ENCODE data around the gene FOXP1. TPM values are rescaled to one million over a fixed set of nuclear protein-coding genes. Genes with fewer than 3 reads are reported as not detected.

FOXP1 gene
- total RNA-seq, 1 experiment from 2014 or later, result 2.9 TPM

DNA sequence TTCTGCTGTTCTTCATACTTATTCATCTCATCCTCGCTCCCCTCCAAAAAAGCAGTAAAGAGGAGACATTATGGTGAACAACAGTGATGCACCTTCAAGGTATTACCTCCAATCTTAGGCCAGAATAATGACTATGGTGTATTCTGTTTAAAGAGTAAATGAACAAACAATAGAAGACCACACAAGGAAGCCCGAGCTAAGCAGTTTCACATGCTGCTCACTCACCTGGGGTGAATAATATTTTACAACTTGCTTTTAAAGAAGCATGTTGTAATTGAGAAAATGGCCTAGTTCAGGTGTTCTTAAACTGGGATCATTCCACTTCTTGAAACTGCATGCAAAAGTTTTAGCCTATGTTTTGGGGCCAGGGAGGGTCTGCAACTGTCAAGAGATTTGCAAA, 581.2 kb downstream of the FOXP1 start:
- ChIA-PET POLR2A (no interaction called here), CTCF (no interaction called here)
- intact Hi-C loops (cut with micrococcal nuclease; ENCODE audit: unreplicated experiment), result no loop called here
- Histone ChIP-seq H3K36me3 (ENCODE audit: control insufficient read depth, insufficient read depth, low read length) (no peaks in the 10 kb centered on the region), H3K27ac (ENCODE audit: low read length) (no peak overlapping the region), H3K4me3 (ENCODE audit: low read depth in 2 of 2, low read length in 2 of 2) (no peak overlapping the region), H3K4me1 (ENCODE audit: control insufficient read depth, insufficient read depth, low read length) (no peaks in the 10 kb centered on the region), H3K9me3 (ENCODE audit: control insufficient read depth, insufficient read depth, low read depth, low read length) (no peaks in the 10 kb centered on the region), H3K27me3 (ENCODE audit: control insufficient read depth, insufficient read depth, low read length) (no peaks in the 10 kb centered on the region)
- BruUV-seq (replicated peaks), result no TSS peak
- in situ Hi-C loops (cut with HindIII; ENCODE audit: low pct_unique_long_range_greater_than_20kb, low sequenced_read_pairs), result no loop called here
- DNase-seq (ENCODE audit: low read depth, low spot score) (no peak), ATAC-seq (no peak)
- TF ChIP-seq TCF7L2 (IDR thresholded peaks at IDR 0.05; ENCODE audit: low read depth, low read length) (no peak), SIN3A (IDR thresholded peaks at IDR 0.05; ENCODE audit: borderline replicate concordance, insufficient read depth, low read depth, low read length) (no peak), POLR2AphosphoS5 (IDR thresholded peaks at IDR 0.05; ENCODE audit: low read depth, low read length) (no peak)
- TF ChIP-seq, protein P1, sequence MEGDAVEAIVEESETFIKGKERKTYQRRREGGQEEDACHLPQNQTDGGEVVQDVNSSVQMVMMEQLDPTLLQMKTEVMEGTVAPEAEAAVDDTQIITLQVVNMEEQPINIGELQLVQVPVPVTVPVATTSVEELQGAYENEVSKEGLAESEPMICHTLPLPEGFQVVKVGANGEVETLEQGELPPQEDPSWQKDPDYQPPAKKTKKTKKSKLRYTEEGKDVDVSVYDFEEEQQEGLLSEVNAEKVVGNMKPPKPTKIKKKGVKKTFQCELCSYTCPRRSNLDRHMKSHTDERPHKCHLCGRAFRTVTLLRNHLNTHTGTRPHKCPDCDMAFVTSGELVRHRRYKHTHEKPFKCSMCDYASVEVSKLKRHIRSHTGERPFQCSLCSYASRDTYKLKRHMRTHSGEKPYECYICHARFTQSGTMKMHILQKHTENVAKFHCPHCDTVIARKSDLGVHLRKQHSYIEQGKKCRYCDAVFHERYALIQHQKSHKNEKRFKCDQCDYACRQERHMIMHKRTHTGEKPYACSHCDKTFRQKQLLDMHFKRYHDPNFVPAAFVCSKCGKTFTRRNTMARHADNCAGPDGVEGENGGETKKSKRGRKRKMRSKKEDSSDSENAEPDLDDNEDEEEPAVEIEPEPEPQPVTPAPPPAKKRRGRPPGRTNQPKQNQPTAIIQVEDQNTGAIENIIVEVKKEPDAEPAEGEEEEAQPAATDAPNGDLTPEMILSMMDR (IDR thresholded peaks at IDR 0.05), result no peak
- TF ChIP-seq, protein P2, sequence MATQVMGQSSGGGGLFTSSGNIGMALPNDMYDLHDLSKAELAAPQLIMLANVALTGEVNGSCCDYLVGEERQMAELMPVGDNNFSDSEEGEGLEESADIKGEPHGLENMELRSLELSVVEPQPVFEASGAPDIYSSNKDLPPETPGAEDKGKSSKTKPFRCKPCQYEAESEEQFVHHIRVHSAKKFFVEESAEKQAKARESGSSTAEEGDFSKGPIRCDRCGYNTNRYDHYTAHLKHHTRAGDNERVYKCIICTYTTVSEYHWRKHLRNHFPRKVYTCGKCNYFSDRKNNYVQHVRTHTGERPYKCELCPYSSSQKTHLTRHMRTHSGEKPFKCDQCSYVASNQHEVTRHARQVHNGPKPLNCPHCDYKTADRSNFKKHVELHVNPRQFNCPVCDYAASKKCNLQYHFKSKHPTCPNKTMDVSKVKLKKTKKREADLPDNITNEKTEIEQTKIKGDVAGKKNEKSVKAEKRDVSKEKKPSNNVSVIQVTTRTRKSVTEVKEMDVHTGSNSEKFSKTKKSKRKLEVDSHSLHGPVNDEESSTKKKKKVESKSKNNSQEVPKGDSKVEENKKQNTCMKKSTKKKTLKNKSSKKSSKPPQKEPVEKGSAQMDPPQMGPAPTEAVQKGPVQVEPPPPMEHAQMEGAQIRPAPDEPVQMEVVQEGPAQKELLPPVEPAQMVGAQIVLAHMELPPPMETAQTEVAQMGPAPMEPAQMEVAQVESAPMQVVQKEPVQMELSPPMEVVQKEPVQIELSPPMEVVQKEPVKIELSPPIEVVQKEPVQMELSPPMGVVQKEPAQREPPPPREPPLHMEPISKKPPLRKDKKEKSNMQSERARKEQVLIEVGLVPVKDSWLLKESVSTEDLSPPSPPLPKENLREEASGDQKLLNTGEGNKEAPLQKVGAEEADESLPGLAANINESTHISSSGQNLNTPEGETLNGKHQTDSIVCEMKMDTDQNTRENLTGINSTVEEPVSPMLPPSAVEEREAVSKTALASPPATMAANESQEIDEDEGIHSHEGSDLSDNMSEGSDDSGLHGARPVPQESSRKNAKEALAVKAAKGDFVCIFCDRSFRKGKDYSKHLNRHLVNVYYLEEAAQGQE (IDR thresholded peaks at IDR 0.05; ENCODE audit: insufficient read depth in 1 of 2, low read depth in 2 of 2, low read length in 1 of 2), result no peak

GRCh38 chr3:71001303-71001830, 582.2 kb downstream of the FOXP1 start:
- TF ChIP-seq, protein P2 (IDR thresholded peaks at IDR 0.05; ENCODE audit: insufficient read depth in 1 of 2, low read depth in 2 of 2, low read length in 1 of 2), result no peak
- TF ChIP-seq SIN3A (IDR thresholded peaks at IDR 0.05; ENCODE audit: borderline replicate concordance, insufficient read depth, low read depth, low read length) (no peak), POLR2AphosphoS5 (IDR thresholded peaks at IDR 0.05; ENCODE audit: low read depth, low read length) (no peak), TCF7L2 (IDR thresholded peaks at IDR 0.05; ENCODE audit: low read depth, low read length) (no peak)
- TF ChIP-seq, protein P1 (IDR thresholded peaks at IDR 0.05), result no peak
- H3K4me1 ChIP-seq (ENCODE audit: control insufficient read depth, insufficient read depth, low read length), result no peaks in the 10 kb centered on the region
- in situ Hi-C loops (cut with HindIII; ENCODE audit: low pct_unique_long_range_greater_than_20kb, low sequenced_read_pairs), result no loop called here
- intact Hi-C loops (cut with micrococcal nuclease; ENCODE audit: unreplicated experiment), result no loop called here
- H3K36me3 ChIP-seq (ENCODE audit: control insufficient read depth, insufficient read depth, low read length), result no peaks in the 10 kb centered on the region
- H3K4me3 ChIP-seq (ENCODE audit: low read depth in 2 of 2, low read length in 2 of 2), result no peak overlapping the region
- ATAC-seq (no peak), DNase-seq (ENCODE audit: low read depth, low spot score) (no peak)
- no peaks in the 10 kb centered on the region for H3K27me3 ChIP-seq (ENCODE audit: control insufficient read depth, insufficient read depth, low read length)
- no peaks in the 10 kb centered on the region for H3K9me3 ChIP-seq (ENCODE audit: control insufficient read depth, insufficient read depth, low read depth, low read length)
- BruUV-seq (replicated peaks), result no TSS peak
- H3K27ac ChIP-seq (ENCODE audit: low read length), result no peak overlapping the region
- CTCF ChIA-PET, result no interaction called here
- POLR2A ChIA-PET, result no interaction called here

Data from Panc1 (cell line).